Breast epithelium (tissue), 4 donors: ENCODE results near the gene PGS1. TPM values are rescaled to one million over a fixed set of nuclear protein-coding genes. Genes with fewer than 3 reads are reported as not detected.

Source experiments
- DNase-seq, 2 donors: peaks; one replicate each; pipeline ENCODE4 v3.0.0-alpha.2; 2019; ENCODE audit warnings: low spot score in 2 of 2
- H3K27ac ChIP-seq, 2 donors: fragments of 200-600 bp; sonication (generic) in 1 of 2; one replicate each; pipeline ENCODE4 v1.5.1; 2016 to 2019; ENCODE audit warnings: mild to moderate bottlenecking in 1 of 2
- H3K27me3 ChIP-seq, 2 donors: fragments of 200-600 bp; sonication (generic) in 1 of 2; one replicate each; pipeline versions ENCODE4 v1.5.1 to v1.6.0; 2017 to 2019; ENCODE audit warnings: control low read depth in 1 of 2, mild to moderate bottlenecking in 1 of 2
- H3K36me3 ChIP-seq: fragments of 200-600 bp; one replicate; pipeline ENCODE4 v1.5.1; 2019
- H3K4me1 ChIP-seq, 2 donors: fragments of 200-600 bp; sonication (generic); one replicate each; pipeline ENCODE4 v1.5.1; 2016 to 2019; ENCODE audit warnings: control low read depth in 1 of 2
- H3K4me3 ChIP-seq, 3 donors: fragments of 200-600 bp; sonication (generic); 1 replicate in 2 of 3; 2 replicates in 1 of 3; pipeline ENCODE4 v1.5.1; 2016 to 2019; ENCODE audit warnings: mild to moderate bottlenecking in 3 of 3, moderate library complexity in 2 of 3
- H3K9me3 ChIP-seq, 2 donors: fragments of 200-600 bp; sonication (generic) in 1 of 2; one replicate each; pipeline ENCODE4 v1.5.1; 2016 to 2019; ENCODE audit warnings: control low read depth in 1 of 2
- CTCF ChIP-seq, 3 donors: fragments of 450-650 bp; IDR thresholded peaks; one replicate each; pipeline ENCODE4 v1.5.1; 2016 to 2017; ENCODE audit warnings: antibody characterized with exemption in 3 of 3, mild to moderate bottlenecking in 3 of 3, moderate library complexity in 3 of 3
- POLR2A ChIP-seq: fragments of 450-650 bp; IDR thresholded peaks from one replicate; pipeline ENCODE4 v1.6.1; 2016; ENCODE audit warnings: antibody characterized with exemption, mild to moderate bottlenecking, moderate library complexity
- POLR2AphosphoS5 ChIP-seq, 3 donors: sonication (generic); formaldehyde crosslinking; IDR thresholded peaks; one replicate each; pipeline ENCODE4 v1.6.1; 2017; ENCODE audit warnings: antibody characterized with exemption in 3 of 3
- intact Hi-C: fragments of 100-400 bp; cut with DNase I; formaldehyde crosslinking; loops from one replicate; pipeline ENCODE4 v1.15.1; 2023; ENCODE audit warnings: low total_unique reads
- total RNA-seq, 3 donors: library from RNA; depleted of rRNA; stranded (reverse); fragments of >200 nt; gene quantifications; one replicate each; pipeline ENCODE4 v1.1.0, GENCODE V29; 2016

PGS1 gene
- total RNA-seq, 3 donors from 2014 or later: 33.9 to 58.7 (median 50.2) TPM

DNA sequence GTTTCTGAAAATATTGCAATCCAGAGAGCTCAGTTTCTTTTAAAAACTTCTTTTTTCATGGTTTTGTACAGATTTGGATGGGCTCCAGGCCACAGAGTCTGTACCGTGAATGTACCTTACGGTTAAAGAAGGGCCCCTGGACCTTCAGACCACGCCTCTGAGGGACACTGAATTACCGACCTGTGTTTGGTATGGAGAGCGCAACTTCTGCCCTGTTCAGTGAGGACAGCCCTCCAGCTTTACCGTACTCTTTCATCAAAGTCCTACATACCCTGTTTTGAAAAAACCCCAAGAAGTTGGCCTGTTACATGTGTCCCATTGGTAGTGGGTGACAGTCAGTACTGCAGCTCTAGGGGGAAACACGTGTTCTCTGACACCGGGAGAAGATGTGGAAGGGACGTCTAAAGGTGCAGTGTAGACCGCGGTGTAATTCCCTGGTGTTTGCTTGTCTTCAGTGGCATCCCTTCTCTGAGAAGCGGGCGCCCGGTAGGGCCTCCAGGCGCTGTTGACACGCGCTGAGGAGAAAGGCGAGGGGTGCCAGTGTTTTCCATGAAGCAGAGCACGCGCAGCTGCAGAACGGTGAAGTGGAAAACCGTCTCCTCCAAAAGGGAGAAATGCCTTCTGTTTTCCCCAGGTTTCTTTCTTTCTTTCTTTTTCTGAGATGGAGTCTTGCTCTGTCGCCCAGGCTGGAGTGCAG lies 6.2 kb downstream of the PGS1 start:
- Histone ChIP-seq H3K27me3 (no peaks in the 10 kb centered on the region), H3K9me3 (no peaks in the 10 kb centered on the region), H3K27ac (peak overlapping the region; percentile 80 to 91), H3K4me3 (no peak overlapping the region), H3K36me3 (no peaks in the 10 kb centered on the region), H3K4me1 (peaks cover 3 to 26% of the 10 kb centered on the region in 2 donors)
- intact Hi-C loops: no loop called here
- TF ChIP-seq POLR2AphosphoS5 (IDR thresholded peaks at IDR 0.05) (no peak), CTCF (IDR thresholded peaks at IDR 0.05) (no peak), POLR2A (no peak)
- no peak for DNase-seq

DNA sequence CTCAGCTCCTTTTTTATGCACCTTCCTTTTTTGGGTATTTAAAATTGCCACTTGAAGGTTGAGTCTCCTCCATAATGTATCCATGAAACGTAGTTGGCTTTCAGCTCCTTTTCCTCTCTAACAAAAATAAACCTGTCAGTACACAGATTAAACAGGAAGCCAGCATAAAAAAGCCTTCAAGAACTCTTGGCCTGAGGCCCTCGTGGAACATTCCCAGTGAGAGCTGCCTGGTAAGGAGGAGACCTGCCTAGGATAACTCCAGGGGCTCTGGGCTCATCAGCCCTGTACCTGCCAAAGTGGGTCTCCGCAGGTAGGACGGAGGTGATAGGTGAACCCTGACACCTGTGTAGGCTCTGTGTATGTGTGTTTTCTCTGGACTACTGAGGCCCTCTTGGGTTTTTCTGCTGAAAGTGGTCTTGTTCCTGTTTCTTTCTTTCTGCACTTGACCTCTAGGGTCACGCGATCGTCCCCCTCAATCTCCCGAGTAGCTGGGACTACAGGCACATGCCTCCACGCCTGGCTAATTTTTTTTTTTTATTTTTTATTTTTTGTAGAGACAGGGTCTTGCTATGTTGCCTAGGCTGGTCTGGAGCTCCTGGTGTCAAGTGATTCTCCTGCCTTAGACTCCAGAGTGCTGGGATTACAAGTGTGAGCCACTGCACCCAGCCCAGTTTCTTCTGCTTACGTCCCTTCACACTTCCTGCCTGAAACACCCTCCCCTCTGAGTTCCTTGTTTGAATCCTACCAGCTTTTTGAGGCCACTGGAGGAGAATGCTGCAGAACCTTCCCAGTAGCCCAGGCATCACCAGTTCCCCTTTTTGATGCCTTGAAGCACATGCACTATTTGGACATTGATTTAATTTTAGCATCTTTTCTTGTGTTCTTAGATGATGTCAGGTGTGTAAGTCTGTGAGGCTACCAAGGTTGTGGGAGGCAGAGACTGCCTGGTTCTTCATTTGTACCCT lies 9.8 kb downstream of the PGS1 start:
- intact Hi-C loops: no loop called here
- no peak for DNase-seq
- H3K4me3 ChIP-seq: no peak overlapping the region
- H3K27me3 ChIP-seq: no peaks in the 10 kb centered on the region
- no peaks in the 10 kb centered on the region for H3K36me3 ChIP-seq
- H3K9me3 ChIP-seq: no peaks in the 10 kb centered on the region
- peaks cover 3 to 11% of the 10 kb centered on the region in 2 donors for H3K4me1 ChIP-seq
- no peak for TF ChIP-seq POLR2AphosphoS5 (IDR thresholded peaks at IDR 0.05)
- no peak for TF ChIP-seq CTCF (IDR thresholded peaks at IDR 0.05)
- TF ChIP-seq POLR2A: no peak
- H3K27ac ChIP-seq: peak overlapping the region; percentile 45 to 79

GRCh38 chr17:78390241-78391050 lies 12.0 kb downstream of the PGS1 start:
- intact Hi-C loops: no loop called here
- Histone ChIP-seq H3K4me3 (no peak overlapping the region), H3K27ac (peak overlapping the region in 1 of 2 donors; percentile 32), H3K27me3 (no peaks in the 10 kb centered on the region), H3K9me3 (no peaks in the 10 kb centered on the region), H3K36me3 (no peaks in the 10 kb centered on the region), H3K4me1 (no peaks in the 10 kb centered on the region)
- no peak for DNase-seq
- TF ChIP-seq CTCF (IDR thresholded peaks at IDR 0.05) (no peak), POLR2AphosphoS5 (IDR thresholded peaks at IDR 0.05) (peak in 1 of 3 donors; percentile 42)

DNA sequence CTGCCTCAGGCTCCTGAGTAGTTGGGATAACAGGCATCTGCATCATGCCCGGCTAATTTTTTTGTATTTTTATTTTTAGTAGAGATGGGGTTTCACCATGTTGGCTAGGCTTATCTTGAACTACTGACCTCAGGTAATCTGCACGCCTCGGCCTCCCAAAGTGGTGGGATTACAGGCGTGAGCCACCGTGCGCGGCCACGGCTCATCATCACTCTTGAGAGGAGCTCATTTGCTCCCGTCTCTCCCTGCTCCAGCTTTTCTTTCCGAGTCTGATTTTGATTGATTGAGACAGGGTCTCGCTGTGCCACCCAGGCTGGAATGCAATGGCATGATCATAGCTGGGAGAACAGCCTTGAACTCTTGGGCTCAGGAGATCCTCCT lies 12.6 kb downstream of the PGS1 start:
- Histone ChIP-seq H3K4me1 (no peaks in the 10 kb centered on the region), H3K4me3 (no peak overlapping the region), H3K27ac (peak overlapping the region in 1 of 2 donors; percentile 61), H3K27me3 (no peaks in the 10 kb centered on the region), H3K9me3 (no peaks in the 10 kb centered on the region), H3K36me3 (no peaks in the 10 kb centered on the region)
- intact Hi-C loops: no loop called here
- TF ChIP-seq POLR2A (no peak), POLR2AphosphoS5 (IDR thresholded peaks at IDR 0.05) (no peak), CTCF (IDR thresholded peaks at IDR 0.05) (no peak)
- DNase-seq: no peak
